Stimulated activated CD4-positive, alpha-beta T cell treated with anti-CD3 and anti-CD28 coated beads, Interleukin-4, amount 100 ng/mL, for 4 hours (primary cell): ENCODE measurements around the gene H6PD.

Experiments used
- DNase-seq, 2 experiments: peaks; one replicate each; pipeline ENCODE4 v3.0.0-alpha.2; 2020

H6PD gene

GRCh38 chr1:9234223-9235095 is at the start of gene H6PD:
Gene H6PD, plus strand, starts transcription at chr1:9234774. Its CDS starts 10,161 bp downstream, at chr1:9244935.
- peak; percentile 59 to 67 for DNase-seq

GRCh38 chr1:9186082-9186859 is 48.3 kb upstream of the H6PD start:
- no peak for DNase-seq

- no peak for DNase-seq
Measured at GRCh38 chr1:9187004-9187403, 47.6 kb upstream of the H6PD start.

- no peak for DNase-seq
Measured at GRCh38 chr1:9190234-9190633, 44.3 kb upstream of the H6PD start.

- no peak for DNase-seq
Measured at GRCh38 chr1:9191231-9191630, 43.3 kb upstream of the H6PD start.

GRCh38 chr1:9192578-9193232 is 41.9 kb upstream of the H6PD start:
- DNase-seq, result no peak

- no peak for DNase-seq
Measured at GRCh38 chr1:9193233-9193625, 41.3 kb upstream of the H6PD start.

GRCh38 chr1:9194024-9194423 is 40.5 kb upstream of the H6PD start:
- DNase-seq, result no peak

- no peak for DNase-seq
Measured at GRCh38 chr1:9195651-9196050, 38.9 kb upstream of the H6PD start.

- peak; percentile 35 to 55 for DNase-seq
Measured at GRCh38 chr1:9196129-9197040, 38.2 kb upstream of the H6PD start.

- no peak for DNase-seq
Measured at GRCh38 chr1:9197186-9198099, 37.1 kb upstream of the H6PD start.

- no peak for DNase-seq
Measured at GRCh38 chr1:9198538-9199361, 35.8 kb upstream of the H6PD start.

- DNase-seq, result no peak
Measured at GRCh38 chr1:9200441-9200840, 34.1 kb upstream of the H6PD start.

GRCh38 chr1:9201401-9202239 is 33.0 kb upstream of the H6PD start:
- no peak for DNase-seq

GRCh38 chr1:9202240-9202870 is 32.2 kb upstream of the H6PD start:
- no peak for DNase-seq

GRCh38 chr1:9203511-9203982 is 31.0 kb upstream of the H6PD start:
- no peak for DNase-seq

- DNase-seq, result no peak
Measured at GRCh38 chr1:9204156-9204720, 30.3 kb upstream of the H6PD start.

GRCh38 chr1:9207086-9207485 is 27.5 kb upstream of the H6PD start:
- no peak for DNase-seq
